Middle frontal gyrus (tissue), 1 donor: ENCODE measurements around the gene PPT1.

ENCODE experiments used
- DNase-seq: peaks from one replicate; pipeline ENCODE4 v3.0.0-alpha.2; 2015; ENCODE audit warnings: low spot score; ENCODE audit errors: extremely low spot score

PPT1 gene

DNA sequence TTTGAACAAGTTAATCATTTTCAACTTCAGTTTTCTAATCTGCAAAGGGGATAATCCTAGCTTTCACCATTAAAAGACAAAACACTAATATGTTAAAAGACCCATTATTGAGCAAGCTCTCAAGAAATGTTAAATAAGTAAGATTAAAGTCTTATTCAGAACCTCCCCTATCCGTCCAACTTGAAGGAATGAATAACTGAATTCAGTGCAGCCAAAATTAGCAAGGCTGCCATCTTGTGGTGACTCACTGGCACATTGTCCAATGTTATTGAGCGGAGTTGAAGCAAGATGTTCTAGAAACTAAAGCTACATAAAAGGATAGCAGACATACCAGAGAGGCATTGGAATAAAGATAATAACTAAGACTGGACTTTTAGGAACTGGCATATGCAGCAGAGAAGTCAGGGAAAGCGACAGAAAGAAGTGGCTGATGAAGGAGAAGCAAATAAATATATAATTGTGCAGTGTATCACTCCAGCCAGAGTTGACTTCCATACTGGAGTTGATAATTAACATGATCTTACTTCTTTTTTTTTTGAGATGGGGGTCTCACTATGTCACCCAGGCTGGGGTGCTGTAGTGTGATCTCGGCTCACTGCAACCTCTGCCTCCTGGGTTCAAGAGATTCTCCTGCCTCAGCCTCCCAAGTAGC, 64.7 kb downstream of the PPT1 start:
- no peak for DNase-seq

DNA sequence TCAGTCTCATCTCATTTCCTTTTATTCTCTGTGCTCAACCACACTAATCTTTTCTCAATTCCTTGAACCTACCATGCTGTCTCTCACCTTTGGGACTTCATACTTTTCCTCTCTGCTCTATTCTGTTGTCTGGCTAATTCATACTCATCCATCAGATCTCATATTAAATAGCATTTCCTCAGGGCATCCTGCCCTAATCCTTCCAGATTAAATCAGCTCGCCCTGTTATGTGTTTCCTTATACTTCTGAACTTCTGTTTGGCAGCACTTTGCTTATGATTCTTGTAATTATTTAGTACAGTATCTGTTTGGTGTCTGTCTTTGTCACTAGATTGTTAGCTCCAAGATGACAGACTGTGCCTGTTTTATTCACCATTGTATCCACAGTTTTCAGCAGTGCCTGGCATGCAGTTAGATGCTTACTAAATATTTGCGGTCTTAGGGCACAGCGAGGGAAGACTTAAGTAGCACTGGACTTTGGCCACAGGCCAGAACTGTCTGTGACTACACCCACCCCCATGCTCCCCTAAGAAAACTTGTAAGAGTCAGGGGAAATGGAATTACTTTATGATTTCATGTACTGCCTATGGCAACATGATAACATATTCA, 66.4 kb downstream of the PPT1 start:
- DNase-seq: no peak

DNA sequence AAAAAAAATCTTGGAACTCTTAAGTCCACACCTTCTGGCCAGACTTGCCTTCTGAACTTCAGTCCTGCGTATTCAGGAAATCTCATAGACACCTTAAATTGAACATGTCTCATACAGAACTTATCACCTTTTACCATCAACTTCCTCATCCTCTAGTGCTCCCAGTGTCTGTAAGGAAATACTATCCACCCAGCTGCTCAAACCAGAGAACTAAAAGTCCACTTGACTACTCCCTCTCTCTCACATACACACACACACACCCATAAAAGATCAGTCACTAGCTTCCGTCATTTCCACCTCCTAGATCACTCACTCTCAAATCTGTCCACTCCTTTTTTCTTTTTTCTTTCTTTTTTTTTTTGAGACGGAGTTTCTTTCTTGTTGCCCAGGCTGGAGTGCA, 67.4 kb downstream of the PPT1 start:
- DNase-seq: no peak

DNA sequence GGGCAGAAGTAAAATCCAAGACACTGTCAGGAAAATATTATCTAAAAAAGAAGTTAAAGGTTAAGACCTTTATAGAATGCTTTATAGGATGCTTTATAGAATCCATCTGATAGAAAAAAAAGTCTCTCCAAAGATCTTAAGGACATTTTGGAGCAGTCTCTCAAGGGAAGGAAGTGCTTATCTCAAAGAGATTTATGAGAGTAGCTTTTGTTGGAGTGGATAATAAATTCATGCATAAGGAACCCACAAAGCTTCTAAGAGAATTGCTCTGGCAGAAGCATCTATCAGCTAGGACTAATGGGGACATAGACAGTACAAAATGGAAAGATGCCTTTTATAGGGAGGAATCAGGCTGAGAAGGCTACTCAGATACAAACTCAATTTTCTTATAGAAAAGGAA, 69.4 kb downstream of the PPT1 start:
- DNase-seq: no peak

DNA sequence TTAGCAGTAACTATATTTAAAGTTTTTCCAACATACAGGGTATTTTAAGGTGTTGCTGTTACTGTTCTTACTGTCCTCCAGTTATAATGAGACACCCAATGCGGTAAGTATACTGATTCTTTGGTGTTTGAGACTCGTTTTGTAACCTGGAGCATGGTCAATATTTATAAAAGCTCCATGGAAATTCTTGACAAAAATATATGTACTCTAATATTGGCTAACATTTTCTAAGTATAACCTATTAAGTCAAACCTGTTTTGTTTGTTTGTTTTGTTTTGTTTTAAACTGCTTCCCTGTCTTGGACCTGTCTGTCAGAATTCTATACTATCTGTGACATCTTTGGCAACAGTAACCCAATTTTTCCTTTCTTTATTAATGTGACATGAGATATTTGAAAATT, 72.4 kb downstream of the PPT1 start:
- no peak for DNase-seq

DNA sequence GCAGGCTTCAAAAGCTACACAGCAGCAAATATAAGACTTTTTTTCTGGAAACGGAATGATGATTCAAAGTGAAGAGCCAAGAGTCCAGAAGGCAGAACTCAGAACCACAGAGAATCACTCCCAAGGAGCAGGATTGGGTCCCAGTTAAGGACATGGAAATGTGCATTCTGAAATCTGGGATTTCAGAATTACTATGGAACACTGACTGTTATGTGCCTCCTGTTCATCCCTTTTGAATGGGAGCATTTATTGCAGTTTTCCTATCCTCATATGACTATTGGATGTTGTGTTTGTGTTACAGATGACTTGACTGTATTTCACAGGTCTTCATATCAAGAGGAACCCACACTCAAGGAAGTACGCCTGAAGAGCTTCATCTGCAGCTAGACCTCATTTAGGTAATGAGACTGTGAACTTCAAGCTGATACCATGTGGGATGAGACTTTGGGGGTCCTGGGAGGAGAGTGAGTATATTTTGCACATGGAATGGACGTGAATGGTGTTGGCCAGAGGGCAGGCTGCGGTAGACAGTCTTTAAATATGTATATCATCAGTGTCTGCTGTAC, 73.6 kb downstream of the PPT1 start:
- no peak for DNase-seq
